ENCODE results near the gene ERVFRD-1. TPM values are rescaled to one million over a fixed set of nuclear protein-coding genes. Genes with fewer than 3 reads are reported as not detected.
A peak's percentile ranks its signal among the peaks of the same experiment; 100 is the strongest.
"Not testable (repeated sequence)": the region's sequence is repeated elsewhere in the genome, so short reads cannot be mapped to it uniquely, and the experiment has no call there.

ERVFRD-1 gene
- total RNA-seq, 3 donors from 2014 or later: 0.80 TPM; not detected in 2

DNA sequence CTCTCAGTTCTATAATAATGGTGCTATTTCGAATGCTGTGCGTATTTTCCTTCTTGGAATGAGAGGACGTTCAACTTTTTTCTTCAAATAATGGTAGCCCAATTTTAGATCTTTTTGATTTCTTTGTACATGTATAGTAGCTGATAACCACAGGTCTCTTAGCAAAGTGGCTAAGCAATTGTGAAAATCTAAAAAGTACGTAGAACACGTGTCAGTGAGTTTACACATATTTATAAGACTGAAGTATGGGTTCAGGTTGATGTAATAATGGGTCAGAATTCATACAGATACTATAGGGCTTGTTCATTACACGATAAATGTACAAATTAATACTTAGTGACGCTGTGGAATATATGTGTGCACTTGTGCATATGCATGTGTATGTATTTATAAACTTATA lies 16.6 kb downstream of the ERVFRD-1 start:
- peak overlapping the region; percentile 95 to 100 for H3K27ac ChIP-seq

DNA sequence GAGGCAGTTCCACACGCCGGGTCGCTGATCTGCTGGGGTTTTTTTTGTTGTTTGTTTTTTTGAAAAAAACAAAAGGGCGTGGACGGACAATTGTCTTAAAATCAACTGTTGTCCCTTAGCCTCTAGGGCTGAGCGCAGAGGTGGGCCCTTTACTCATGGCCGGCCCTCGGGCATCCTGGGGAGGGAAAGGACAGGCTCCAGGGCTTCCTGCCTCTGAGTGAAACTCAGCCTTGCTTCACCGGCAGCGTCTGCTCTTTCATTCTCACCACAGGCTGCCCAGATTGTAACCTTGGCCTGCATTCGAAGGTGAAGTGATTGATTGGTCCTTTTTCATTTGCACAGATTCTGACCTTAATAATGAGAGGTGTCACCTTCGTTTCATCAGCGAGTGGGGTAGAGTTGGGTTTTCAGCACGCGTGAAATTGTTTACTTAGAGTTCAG lies 17.1 kb downstream of the ERVFRD-1 start:
- Histone ChIP-seq H3K27me3 (no peaks in the 10 kb centered on the region), H3K4me1 (peaks cover 0 to 4% of the 10 kb centered on the region in 2 donors), H3K36me3 (no peaks in the 10 kb centered on the region), H3K4me3 (peak overlapping the region; percentile 83 to 97 (median 95)), H3K27ac (peak overlapping the region; percentile 95 to 100), H3K9me3 (no peaks in the 10 kb centered on the region)
- intact Hi-C loops (cut with DNase I; ENCODE audit: low total_unique reads): no loop called here
- TF ChIP-seq POLR2AphosphoS5 (IDR thresholded peaks at IDR 0.05): peak in 1 of 3 donors; percentile 15
- no peak for TF ChIP-seq POLR2A (IDR thresholded peaks at IDR 0.05)
- peak in 1 of 2 donors; percentile 20 for DNase-seq (ENCODE audit: low spot score in 2 of 2)

More for the DNA sequence above, 16.6 kb downstream of the ERVFRD-1 start:
- DNase-seq (ENCODE audit: low spot score in 2 of 2): no peak
- Histone ChIP-seq H3K4me3 (peak overlapping the region; percentile 83 to 97 (median 95)), H3K36me3 (no peaks in the 10 kb centered on the region), H3K4me1 (peaks cover 0 to 4% of the 10 kb centered on the region in 2 donors), H3K27me3 (no peaks in the 10 kb centered on the region), H3K9me3 (no peaks in the 10 kb centered on the region)
- TF ChIP-seq POLR2AphosphoS5 (IDR thresholded peaks at IDR 0.05) (no peak), POLR2A (IDR thresholded peaks at IDR 0.05) (no peak)
- TF ChIP-seq, protein P1, sequence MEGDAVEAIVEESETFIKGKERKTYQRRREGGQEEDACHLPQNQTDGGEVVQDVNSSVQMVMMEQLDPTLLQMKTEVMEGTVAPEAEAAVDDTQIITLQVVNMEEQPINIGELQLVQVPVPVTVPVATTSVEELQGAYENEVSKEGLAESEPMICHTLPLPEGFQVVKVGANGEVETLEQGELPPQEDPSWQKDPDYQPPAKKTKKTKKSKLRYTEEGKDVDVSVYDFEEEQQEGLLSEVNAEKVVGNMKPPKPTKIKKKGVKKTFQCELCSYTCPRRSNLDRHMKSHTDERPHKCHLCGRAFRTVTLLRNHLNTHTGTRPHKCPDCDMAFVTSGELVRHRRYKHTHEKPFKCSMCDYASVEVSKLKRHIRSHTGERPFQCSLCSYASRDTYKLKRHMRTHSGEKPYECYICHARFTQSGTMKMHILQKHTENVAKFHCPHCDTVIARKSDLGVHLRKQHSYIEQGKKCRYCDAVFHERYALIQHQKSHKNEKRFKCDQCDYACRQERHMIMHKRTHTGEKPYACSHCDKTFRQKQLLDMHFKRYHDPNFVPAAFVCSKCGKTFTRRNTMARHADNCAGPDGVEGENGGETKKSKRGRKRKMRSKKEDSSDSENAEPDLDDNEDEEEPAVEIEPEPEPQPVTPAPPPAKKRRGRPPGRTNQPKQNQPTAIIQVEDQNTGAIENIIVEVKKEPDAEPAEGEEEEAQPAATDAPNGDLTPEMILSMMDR (IDR thresholded peaks at IDR 0.05): no peak
- intact Hi-C loops (cut with DNase I; ENCODE audit: low total_unique reads): no loop called here

DNA sequence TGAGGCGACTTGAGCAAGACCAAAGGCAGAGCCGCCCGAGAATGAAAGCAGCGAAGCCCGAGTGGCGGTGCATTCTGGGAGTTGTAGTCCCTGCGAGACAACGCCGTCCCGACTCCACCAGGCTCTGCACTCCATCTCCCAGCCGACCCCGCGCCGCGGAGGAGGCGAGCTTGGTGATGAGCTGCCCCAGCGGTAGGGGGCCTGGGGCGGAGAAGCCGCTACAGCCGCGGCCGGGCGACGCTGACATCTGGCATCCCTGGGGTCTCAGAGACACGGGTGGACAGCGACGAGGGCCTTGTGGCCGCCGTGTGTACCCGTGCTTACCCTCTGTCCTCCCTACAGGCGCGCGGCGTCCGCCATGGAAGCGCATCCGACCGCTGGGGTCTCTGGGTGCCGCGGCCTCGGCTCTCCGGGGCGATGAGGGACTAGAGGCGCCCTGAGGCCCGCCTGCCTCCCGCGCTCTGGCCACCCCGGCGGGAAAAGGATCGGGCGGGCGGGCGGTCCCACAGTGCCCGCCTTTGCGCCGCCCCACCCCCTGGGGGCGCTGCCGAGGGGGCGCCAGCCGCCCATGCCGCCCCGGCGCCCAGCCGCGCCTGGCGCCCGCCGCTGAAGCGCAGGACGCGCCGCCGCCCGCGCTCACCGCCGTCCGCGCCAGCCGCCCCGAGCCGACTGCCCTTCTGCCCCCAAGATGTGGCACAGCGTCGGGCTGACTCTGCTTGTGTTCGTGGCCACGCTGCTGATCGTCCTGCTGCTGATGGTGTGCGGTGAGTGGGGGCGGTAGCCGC lies 17.7 kb downstream of the ERVFRD-1 start, which contains the start of gene SMIM13:
Gene SMIM13, plus strand, starts transcription at position 209 of the 785 bp plus-strand sequence. Its CDS starts 480 bp downstream, at position 689.
- H3K27me3 ChIP-seq: no peaks in the 10 kb centered on the region
- DNase-seq (ENCODE audit: low spot score in 2 of 2): peak; percentile 95 to 96
- H3K9me3 ChIP-seq: no peaks in the 10 kb centered on the region
- intact Hi-C loops (cut with DNase I; ENCODE audit: low total_unique reads): no loop called here
- H3K27ac ChIP-seq: peak within 1 kb of the TSS; percentile 95 to 100
- no peaks in the 10 kb centered on the region for H3K36me3 ChIP-seq
- TF ChIP-seq POLR2A (IDR thresholded peaks at IDR 0.05) (no peak), POLR2AphosphoS5 (IDR thresholded peaks at IDR 0.05) (peak; percentile 52 to 73 (median 71))
- TF ChIP-seq, protein P1 (IDR thresholded peaks at IDR 0.05): peak in 2 of 3 donors; percentile 58 to 75
- peak within 1 kb of the TSS; percentile 83 to 97 (median 95) for H3K4me3 ChIP-seq
- peaks cover 0 to 4% of the 10 kb centered on the region in 2 donors for H3K4me1 ChIP-seq

DNA sequence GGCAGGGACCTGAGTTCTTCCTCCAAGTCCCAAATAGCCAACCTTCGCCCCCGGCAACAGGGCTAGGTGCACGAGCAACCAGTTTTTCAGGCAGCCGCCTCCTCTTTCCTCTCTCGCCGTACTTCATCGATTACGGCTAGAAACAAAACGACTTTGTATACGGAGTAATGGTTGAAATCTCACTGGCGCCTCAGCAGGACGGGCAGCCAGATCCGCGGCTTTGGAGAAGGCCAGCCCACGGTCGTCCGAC lies 18.2 kb downstream of the ERVFRD-1 start:
- Histone ChIP-seq H3K36me3 (no peaks in the 10 kb centered on the region), H3K27me3 (no peaks in the 10 kb centered on the region), H3K4me3 (peak overlapping the region; percentile 83 to 97 (median 95)), H3K9me3 (no peaks in the 10 kb centered on the region), H3K27ac (peak overlapping the region; percentile 95 to 100), H3K4me1 (peaks cover 0 to 4% of the 10 kb centered on the region in 2 donors)
- TF ChIP-seq POLR2A (IDR thresholded peaks at IDR 0.05): no peak
- TF ChIP-seq, protein P1 (IDR thresholded peaks at IDR 0.05): no peak
- no peak for TF ChIP-seq POLR2AphosphoS5 (IDR thresholded peaks at IDR 0.05)
- intact Hi-C loops (cut with DNase I; ENCODE audit: low total_unique reads): no loop called here
- DNase-seq (ENCODE audit: low spot score in 2 of 2): no peak

DNA sequence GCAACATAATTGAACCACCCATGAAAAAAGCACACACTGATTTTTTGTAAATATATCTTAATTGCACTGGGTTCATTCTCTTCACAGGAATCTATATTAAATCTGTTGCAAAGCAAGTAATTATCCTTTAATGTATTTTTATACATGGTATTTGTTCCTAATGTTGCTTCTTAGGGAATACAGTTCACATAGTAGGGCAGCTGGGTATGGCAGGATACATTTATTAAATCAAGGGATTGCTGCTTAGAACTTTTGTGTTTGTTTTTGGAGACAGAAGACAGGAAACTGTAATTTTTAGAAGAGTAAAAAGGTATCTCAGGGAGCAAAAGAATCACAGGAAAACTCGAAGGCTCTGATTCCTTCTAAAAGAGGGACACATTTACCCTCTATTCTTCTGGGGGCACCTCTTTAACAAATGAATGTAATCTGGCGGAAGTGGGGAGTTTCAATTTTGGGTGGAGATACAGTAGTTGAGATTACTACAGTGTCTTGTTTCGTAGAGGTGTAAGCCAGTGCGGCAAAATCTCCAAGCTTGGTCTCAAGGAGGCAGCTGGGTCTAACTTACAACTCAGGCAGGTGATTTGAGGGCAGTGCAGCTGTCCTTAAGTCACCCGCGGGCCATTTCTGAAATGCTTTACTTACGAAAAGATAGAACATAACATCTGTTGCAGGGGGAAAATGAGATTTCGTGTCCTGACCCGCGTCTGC lies 18.7 kb downstream of the ERVFRD-1 start:
- Histone ChIP-seq H3K27ac (peak overlapping the region; percentile 95 to 100), H3K9me3 (no peaks in the 10 kb centered on the region), H3K4me1 (peaks cover 0 to 4% of the 10 kb centered on the region in 2 donors), H3K36me3 (no peaks in the 10 kb centered on the region), H3K27me3 (no peaks in the 10 kb centered on the region), H3K4me3 (peak overlapping the region; percentile 83 to 97 (median 95))
- intact Hi-C loops (cut with DNase I; ENCODE audit: low total_unique reads): no loop called here
- DNase-seq (ENCODE audit: low spot score in 2 of 2): no peak
- TF ChIP-seq POLR2A (IDR thresholded peaks at IDR 0.05) (no peak), POLR2AphosphoS5 (IDR thresholded peaks at IDR 0.05) (no peak)

DNA sequence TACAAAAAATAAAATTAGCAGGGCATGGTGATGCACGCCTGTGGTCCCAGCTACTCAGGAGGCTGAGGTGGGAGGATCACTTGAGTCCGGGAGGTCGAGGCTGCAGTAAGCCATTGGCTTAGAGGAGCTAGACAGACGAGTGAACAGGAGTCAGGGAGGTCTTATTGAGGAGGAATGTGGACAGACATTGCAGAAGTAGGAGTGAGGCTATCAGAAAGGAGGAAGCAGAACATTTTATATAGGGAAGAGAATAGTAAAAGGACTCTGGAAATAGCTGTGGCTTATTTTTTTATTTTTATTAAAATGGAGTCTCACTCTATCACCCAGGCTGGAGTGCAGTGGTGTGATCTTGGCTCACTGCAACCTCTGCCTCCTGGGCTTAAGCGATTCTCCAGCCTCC lies 20.4 kb downstream of the ERVFRD-1 start:
- intact Hi-C loops (cut with DNase I; ENCODE audit: low total_unique reads); H3K27me3 ChIP-seq; DNase-seq (ENCODE audit: low spot score in 2 of 2); H3K4me3 ChIP-seq; H3K36me3 ChIP-seq; H3K27ac ChIP-seq; H3K4me1 ChIP-seq; H3K9me3 ChIP-seq: not testable (repeated sequence)
